Measurements from ENCODE around the gene HPCAL4.

The HPCAL4 gene

DNA sequence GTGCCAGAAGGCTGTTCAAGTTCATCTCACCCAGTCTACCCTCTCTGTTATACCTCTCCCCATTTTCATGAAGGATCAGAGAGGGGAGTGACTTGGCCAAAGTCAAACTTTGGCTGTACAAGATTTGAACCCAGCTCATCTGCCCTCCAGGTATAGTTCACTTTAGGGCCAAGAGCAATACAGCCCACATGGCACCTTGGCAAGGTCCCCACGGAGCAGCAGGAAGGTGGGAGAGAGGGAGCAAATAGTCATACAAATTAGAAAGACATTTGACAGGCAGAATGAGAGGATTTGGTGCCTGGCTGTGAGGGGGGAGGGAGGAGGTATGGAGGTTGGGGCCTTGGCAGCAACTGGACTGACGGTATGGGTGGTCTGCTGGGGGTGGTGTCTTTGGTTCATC is 1.0 kb downstream of the HPCAL4 start:
- Histone ChIP-seq H3K9me3 (ENCODE audit: control insufficient read depth, insufficient read depth, low read depth, low read length) (no peaks in the 10 kb centered on the region), H3K4me3 (ENCODE audit: low read depth, low read length) (no peak overlapping the region), H3K36me3 (ENCODE audit: control insufficient read depth in 2 of 2, insufficient read depth in 1 of 2, low read length in 2 of 2) (no peaks in the 10 kb centered on the region), H3K27ac (ENCODE audit: extremely low read depth, low read depth, low read length) (no peak overlapping the region), H3K4me1 (ENCODE audit: control insufficient read depth, insufficient read depth, low read length) (no peaks in the 10 kb centered on the region)
- POLR2A ChIA-PET, result interaction anchor here (0.6 kb wide), 1 partner anchor 1827 kb away, joined by 3 read pairs; no protein-coding TSS in a partner anchor
- CTCF ChIA-PET, result interaction anchor here (0.6 to 1.4 kb wide), 5 partner anchors 11 to 520 kb away, joined by 3 to 9 read pairs (median 3); no protein-coding TSS in a partner anchor
- TF ChIP-seq ZNF274 (IDR thresholded peaks at IDR 0.05; ENCODE audit: low read length) (no peak), ZNF274 (tag by site-specific recombination; IDR thresholded peaks at IDR 0.05; ENCODE audit: borderline replicate concordance) (no peak), MEIS1 (CRISPR knock-in tag; IDR thresholded peaks at IDR 0.05; ENCODE audit: borderline replicate concordance) (no peak), BCL11B (tag by site-specific recombination; IDR thresholded peaks at IDR 0.05; ENCODE audit: low read depth) (no peak), ZNF202 (tag by site-specific recombination; IDR thresholded peaks at IDR 0.05; ENCODE audit: borderline replicate concordance) (no peak), ZNF138 (tag by site-specific recombination; IDR thresholded peaks at IDR 0.05; ENCODE audit: borderline replicate concordance) (no peak), ZNF133 (tag by site-specific recombination; IDR thresholded peaks at IDR 0.05) (no peak), KLF9 (tag by site-specific recombination; IDR thresholded peaks at IDR 0.05; ENCODE audit: low read depth) (no peak), ZNF311 (tag by site-specific recombination; IDR thresholded peaks at IDR 0.05; ENCODE audit: borderline replicate concordance) (no peak), ZNF350 (tag by site-specific recombination; IDR thresholded peaks at IDR 0.05) (no peak), ZNF211 (tag by site-specific recombination; IDR thresholded peaks at IDR 0.05; ENCODE audit: low read depth) (no peak), ZNF76 (tag by site-specific recombination; IDR thresholded peaks at IDR 0.05; ENCODE audit: borderline replicate concordance, low read depth) (no peak), ZNF561 (tag by site-specific recombination; IDR thresholded peaks at IDR 0.05; ENCODE audit: borderline replicate concordance) (no peak), OSR2 (tag by site-specific recombination; IDR thresholded peaks at IDR 0.05) (no peak)

DNA sequence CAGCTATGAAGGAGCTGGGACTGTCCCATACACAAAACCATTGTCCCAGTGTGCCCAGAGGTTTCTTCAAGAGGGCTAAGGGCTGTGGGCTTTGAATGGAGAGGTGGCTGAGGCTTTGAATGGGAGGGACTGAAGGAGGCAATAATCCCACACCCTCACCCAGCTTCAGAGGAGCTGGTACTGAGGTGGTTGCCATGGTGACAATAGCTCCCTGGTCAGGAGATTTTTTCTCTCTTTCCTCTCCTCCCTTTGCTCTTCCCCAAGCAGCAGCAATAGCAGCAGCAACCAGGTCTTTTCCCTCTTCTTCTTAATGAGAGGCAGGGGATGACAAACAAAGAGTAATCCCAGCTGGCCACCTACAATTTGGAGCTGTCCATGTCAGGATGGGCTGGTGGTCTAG is 1.6 kb downstream of the HPCAL4 start:
- no peaks in the 10 kb centered on the region for H3K9me3 ChIP-seq (ENCODE audit: control insufficient read depth, insufficient read depth, low read depth, low read length)

DNA sequence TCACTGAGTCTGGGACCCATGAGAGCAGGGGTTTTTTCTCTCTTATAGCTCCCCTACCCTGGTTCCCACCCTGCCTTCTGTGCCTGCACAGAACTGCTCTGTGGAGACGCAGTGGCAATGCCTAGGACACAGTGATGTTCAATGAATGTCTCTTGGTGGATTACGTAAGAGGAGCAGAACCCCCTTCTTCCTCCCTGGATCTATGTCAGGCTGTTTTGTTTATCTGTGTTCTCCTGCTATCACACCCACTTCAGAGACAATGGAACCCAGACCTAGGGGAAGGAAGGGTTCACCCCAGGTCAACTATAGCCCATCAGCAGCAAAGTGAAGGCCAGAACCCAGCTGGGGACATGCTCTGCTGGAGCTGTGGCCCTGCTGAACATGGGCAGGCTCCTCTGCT is 2.0 kb downstream of the HPCAL4 start:
- Histone ChIP-seq H3K4me1 (ENCODE audit: control insufficient read depth, insufficient read depth, low read length) (no peaks in the 10 kb centered on the region), H3K36me3 (ENCODE audit: control insufficient read depth in 2 of 2, insufficient read depth in 1 of 2, low read length in 2 of 2) (no peaks in the 10 kb centered on the region), H3K9me3 (ENCODE audit: control insufficient read depth, insufficient read depth, low read depth, low read length) (no peaks in the 10 kb centered on the region), H3K4me3 (ENCODE audit: low read depth, low read length) (no peak overlapping the region), H3K27ac (ENCODE audit: extremely low read depth, low read depth, low read length) (no peak overlapping the region)
- POLR2A ChIA-PET, result no interaction called here
- CTCF ChIA-PET, result interaction anchor here (0.6 to 1.4 kb wide), 4 partner anchors 12 to 277 kb away, joined by 3 to 9 read pairs (median 4); no protein-coding TSS in a partner anchor
- TF ChIP-seq ZSCAN23 (tag by site-specific recombination; IDR thresholded peaks at IDR 0.05) (no peak), ZNF24 (tag by site-specific recombination; IDR thresholded peaks at IDR 0.05) (no peak), GFI1B (tag by site-specific recombination; IDR thresholded peaks at IDR 0.05) (no peak), ZNF670 (tag by site-specific recombination; IDR thresholded peaks at IDR 0.05; ENCODE audit: low read depth) (no peak), ZBTB1 (tag by site-specific recombination; IDR thresholded peaks at IDR 0.05) (no peak), ZNF623 (tag by site-specific recombination; IDR thresholded peaks at IDR 0.05) (no peak), ZNF654 (tag by site-specific recombination; IDR thresholded peaks at IDR 0.05; ENCODE audit: low read depth) (no peak), REPIN1 (tag by site-specific recombination; IDR thresholded peaks at IDR 0.05; ENCODE audit: low read depth) (no peak), ZNF132 (tag by site-specific recombination; IDR thresholded peaks at IDR 0.05; ENCODE audit: borderline replicate concordance) (no peak)

More for the DNA sequence above, 1.6 kb downstream of the HPCAL4 start:
- H3K36me3 ChIP-seq (ENCODE audit: control insufficient read depth in 2 of 2, insufficient read depth in 1 of 2, low read length in 2 of 2), result no peaks in the 10 kb centered on the region
- no peaks in the 10 kb centered on the region for H3K4me1 ChIP-seq (ENCODE audit: control insufficient read depth, insufficient read depth, low read length)
- ChIA-PET POLR2A (interaction anchor here (0.6 kb wide), 1 partner anchor 1826 kb away, joined by 3 read pairs; no protein-coding TSS in a partner anchor), CTCF (interaction anchor here (0.8 to 1.4 kb wide), 4 partner anchors 12 to 32 kb away, joined by 3 to 9 read pairs (median 4); no protein-coding TSS in a partner anchor)
- TF ChIP-seq, protein P1, sequence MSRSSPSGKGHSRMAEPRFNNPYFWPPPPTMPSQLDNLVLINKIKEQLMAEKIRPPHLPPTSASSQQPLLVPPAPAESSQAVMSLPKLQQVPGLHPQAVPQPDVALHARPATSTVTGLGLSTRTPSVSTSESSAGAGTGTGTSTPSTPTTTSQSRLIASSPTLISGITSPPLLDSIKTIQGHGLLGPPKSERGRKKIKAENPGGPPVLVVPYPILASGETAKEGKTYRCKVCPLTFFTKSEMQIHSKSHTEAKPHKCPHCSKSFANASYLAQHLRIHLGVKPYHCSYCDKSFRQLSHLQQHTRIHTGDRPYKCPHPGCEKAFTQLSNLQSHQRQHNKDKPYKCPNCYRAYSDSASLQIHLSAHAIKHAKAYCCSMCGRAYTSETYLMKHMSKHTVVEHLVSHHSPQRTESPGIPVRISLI (tag by site-specific recombination; IDR thresholded peaks at IDR 0.05), result no peak
- peak; percentile 23; the same call in 1 of the 2 replicates for TF ChIP-seq EGR2 (tag by site-specific recombination; IDR thresholded peaks at IDR 0.05; ENCODE audit: low read depth)
- TF ChIP-seq, protein P2, sequence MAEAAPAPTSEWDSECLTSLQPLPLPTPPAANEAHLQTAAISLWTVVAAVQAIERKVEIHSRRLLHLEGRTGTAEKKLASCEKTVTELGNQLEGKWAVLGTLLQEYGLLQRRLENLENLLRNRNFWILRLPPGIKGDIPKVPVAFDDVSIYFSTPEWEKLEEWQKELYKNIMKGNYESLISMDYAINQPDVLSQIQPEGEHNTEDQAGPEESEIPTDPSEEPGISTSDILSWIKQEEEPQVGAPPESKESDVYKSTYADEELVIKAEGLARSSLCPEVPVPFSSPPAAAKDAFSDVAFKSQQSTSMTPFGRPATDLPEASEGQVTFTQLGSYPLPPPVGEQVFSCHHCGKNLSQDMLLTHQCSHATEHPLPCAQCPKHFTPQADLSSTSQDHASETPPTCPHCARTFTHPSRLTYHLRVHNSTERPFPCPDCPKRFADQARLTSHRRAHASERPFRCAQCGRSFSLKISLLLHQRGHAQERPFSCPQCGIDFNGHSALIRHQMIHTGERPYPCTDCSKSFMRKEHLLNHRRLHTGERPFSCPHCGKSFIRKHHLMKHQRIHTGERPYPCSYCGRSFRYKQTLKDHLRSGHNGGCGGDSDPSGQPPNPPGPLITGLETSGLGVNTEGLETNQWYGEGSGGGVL (tag by site-specific recombination; IDR thresholded peaks at IDR 0.05), result no peak
- no peak overlapping the region for H3K27ac ChIP-seq (ENCODE audit: extremely low read depth, low read depth, low read length)
- no peak overlapping the region for H3K4me3 ChIP-seq (ENCODE audit: low read depth, low read length)

All from HEK293 (cell line).